HG02610 (cell line): ENCODE data around the gene NPEPL1.
"Not testable (repeated sequence)": the region's sequence is repeated elsewhere in the genome, so short reads cannot be mapped to it uniquely, and the experiment has no call there.

Experiments used
- ATAC-seq: cut with Tn5 transposase; IDR thresholded peaks from one replicate; pipeline ENCODE4 v1.9.1; 2021; ENCODE audit warnings: mild to moderate bottlenecking, moderate library complexity; ENCODE audit not compliant: unreplicated experiment

The NPEPL1 gene

DNA sequence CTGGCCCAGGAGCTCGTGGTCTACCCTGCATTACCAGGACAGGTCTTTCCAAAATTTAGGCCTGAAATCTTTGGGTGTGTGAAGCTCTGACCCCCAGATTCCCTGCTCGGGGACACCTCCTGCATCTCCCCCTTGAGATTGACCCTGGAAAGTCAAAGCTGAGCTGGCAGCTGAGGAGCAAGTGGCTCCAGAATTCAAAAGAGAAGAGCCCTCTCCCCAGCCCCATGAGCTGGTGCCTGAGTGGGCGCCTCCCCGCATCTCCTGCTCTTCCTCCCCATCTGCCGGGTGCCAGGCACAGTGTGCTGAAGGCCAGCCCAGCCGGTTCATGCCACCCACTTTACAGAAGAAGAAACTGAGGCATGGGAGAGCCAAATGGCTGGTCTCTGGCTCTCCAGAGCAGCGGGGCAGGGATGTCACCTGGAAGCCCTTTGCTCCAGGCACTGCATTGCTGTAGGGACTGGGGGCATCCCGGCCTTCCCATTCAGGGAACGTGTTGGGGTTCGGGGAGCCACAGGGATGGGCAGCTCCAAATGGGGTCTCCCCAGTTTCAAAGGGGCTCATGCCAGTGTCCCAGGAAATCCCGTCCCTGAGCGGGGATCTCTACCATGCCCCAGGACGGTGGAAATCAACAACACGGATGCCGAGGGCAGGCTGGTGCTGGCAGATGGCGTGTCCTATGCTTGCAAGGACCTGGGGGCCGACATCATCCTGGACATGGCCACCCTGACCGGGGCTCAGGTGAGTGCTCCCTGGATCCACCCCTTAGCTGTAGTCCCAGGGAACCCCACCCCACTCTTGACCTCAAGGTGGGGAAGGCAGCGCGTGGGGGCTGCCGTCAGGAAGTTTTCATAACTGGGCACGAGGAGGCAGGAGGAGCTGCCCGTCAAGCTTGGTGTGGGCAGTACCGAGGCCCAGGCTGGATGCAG is 20.5 kb downstream of the NPEPL1 start:
- no peak for ATAC-seq

DNA sequence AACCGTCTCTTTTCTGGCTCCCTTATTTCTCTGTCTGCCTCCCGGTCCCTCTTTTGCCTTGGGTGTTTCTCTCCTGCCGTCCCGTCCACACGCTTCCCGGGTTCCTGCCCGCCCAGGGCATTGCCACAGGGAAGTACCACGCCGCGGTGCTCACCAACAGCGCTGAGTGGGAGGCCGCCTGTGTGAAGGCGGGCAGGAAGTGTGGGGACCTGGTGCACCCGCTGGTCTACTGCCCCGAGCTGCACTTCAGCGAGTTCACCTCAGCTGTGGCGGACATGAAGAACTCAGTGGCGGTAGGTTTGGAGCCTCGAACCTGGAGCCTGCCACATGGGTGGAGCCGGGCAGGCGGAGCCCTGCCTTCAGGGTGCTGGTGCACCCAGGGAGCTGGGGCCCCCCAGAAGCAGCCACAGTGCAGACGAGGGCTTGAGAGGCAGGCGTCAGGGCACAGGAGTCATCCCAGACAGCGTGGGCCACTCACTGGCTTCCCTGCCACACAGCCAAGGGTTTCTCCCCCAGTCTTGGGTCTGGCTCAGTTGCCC is 21.3 kb downstream of the NPEPL1 start:
- ATAC-seq, result no peak

DNA sequence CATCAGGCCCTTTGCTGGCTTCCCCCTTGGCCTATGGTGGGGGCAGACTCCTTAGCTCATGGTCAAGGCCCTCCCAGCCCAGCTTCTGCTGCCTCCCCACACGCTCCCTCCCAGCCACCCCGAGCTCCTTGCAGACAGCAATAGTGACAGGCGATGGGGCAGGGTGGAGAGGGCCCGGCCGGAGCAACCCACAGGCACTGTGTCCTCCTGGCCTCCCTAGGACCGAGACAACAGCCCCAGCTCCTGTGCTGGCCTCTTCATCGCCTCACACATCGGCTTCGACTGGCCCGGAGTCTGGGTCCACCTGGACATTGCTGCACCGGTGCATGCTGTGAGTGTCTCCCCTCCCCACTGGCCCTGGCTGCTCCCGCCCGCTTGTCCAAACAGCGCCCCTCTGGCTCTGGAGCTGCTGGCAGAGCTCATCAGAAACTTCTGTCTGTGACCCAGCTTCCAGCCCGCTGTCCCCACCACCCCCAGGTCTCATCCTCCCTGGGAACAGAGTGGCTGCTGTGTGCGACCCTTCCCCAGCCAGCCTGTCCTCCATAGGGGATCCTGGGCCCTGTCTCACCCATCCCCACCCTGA is 21.8 kb downstream of the NPEPL1 start:
- no peak for ATAC-seq

DNA sequence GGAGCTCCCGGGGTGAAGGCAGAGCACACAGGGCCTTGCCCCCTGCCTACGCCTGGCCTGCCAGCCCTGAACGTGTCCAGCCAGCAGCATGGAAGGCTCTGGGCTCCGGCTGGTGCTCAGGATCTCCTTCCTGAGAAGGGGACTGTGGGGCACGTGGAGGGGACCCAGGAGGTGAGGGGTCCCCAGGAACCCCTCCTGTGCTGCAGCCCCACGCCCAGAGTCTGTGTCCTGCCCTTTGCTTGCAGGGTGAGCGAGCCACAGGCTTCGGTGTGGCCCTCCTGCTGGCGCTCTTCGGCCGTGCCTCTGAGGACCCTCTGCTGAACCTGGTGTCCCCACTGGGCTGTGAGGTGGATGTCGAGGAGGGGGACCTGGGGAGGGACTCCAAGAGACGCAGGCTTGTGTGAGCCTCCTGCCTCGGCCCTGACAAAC is 22.3 kb downstream of the NPEPL1 start:
- ATAC-seq, result no peak

DNA sequence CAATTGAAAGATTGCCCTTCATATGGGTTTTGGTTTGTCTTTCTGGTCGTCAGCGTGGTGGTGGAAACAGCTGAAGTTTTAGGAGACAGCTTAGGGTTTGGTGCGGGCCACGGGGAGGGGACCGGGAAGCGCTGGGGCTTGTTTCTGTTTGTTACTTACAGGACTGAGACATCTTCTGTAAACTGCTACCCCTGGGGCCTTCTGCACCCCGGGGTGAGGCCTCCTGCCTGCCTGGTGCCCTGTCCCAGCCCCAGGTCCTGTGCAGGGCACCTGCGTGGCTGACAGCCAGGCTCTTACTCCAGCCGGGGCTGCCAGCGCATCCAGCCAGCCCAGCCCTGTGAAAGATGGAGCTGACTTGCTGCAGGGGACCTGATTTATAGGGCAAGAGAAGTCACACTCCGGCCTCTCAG is 22.8 kb downstream of the NPEPL1 start:
- ATAC-seq, result no peak

DNA sequence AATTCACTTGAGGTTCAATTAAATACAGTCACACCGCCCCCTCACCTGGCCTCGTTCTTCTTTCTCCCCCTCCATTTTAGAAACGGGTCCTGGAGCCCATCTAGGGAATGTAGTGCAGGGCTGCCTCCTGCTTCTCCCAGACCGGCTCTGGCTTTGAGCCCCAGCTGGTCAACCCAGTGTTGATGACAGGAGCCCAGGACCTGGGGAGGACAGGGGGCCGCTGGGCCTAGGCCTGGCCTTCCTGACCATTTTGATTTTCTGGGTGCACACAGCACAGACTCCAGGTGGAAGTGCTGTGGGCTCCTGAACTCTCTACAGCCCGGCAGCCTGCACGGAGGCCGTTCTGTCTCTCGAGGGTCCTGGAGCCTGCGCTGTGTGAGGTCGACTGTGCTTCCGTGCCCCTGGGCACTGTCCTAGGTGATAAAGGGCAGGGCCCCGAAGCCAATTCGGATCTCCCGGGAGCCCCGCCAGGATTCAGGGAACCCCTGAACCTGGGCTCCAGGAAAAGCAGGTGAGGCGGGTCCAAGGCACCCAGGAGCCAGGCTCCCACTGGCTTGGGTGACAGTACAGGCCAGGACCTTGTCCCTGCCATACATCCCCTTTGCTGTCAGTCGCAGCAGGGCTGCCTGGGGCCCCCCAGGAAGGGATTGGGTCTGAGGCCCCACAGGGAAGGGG is 23.3 kb downstream of the NPEPL1 start:
- no peak for ATAC-seq

DNA sequence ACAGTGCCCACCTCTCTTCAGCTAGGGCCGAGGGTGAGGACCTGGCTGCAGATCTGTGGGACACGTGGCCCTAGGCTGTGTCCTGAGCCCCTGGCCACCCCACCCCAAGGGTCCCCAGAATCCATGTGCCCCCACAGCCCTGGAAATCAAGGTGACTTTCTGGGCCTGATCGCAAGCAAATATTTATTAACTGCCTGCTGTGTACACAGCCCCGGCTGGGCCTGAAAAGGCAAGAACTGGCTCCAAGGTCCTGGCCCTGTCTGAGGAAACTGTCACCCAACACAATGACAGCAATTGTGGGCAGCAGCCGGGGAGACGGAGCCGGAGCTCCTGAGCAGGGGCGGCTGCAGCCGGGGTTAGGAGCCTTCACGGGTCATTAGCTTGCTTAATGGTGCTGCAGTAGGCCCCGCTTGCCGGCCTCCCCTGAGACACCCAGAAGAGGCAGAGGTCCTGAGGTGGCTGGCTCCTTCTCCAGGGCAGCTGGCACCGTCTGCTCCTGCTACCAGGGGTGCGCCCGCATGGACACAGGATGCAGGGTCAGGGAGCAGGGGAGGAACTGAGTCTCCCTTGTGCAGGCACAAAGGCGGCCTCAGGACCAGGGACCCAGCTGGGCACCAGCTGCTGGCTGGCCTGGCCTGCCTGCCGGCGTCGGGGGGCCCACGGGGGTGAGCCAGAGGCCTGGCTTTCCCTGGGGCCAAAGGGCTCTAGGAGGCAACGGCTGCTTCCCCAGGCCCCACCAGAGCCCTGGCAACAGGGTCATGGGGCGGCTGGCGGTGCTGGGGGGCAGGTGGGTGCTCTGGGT is 24.1 kb downstream of the NPEPL1 start:
- no peak for ATAC-seq

DNA sequence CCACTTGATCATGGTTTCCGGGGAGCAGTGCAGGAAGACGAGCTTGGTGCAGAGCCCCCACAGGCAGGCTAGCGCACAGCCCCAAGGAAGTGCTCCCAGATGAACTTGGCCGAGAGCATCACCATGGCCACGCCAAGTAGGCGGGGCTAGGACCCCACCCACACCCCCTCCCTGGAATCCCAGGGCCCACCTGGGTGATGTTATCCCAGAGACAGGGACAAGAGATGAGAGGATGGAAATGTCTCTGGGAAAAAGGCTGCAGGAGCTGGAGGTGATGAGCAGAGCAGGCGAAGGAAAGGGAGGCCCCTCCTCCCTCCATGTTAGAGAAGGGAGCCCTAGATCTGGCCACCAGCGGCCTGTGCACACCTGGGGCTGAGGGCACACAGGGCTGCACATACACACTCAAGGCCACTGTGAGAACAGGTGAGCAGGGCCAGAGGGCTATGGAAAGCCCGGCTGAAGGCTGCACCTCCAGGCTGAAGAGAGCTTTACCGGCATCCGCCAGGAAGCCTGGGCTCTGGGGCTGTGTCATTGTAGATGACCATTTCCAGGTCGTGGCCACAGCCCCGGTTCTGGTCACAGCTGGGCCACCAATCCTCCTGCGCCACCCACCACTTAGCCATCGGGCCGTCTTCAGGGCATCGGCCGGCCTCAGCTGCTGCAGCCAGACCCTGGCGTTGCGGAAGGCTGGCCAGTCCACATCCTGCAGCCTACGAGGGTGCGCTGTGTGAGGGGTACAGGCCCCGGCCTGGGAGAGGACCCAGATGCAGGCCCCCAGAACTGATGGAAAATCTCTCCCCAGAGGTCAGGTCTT is 24.9 kb downstream of the NPEPL1 start:
- ATAC-seq, result no peak

DNA sequence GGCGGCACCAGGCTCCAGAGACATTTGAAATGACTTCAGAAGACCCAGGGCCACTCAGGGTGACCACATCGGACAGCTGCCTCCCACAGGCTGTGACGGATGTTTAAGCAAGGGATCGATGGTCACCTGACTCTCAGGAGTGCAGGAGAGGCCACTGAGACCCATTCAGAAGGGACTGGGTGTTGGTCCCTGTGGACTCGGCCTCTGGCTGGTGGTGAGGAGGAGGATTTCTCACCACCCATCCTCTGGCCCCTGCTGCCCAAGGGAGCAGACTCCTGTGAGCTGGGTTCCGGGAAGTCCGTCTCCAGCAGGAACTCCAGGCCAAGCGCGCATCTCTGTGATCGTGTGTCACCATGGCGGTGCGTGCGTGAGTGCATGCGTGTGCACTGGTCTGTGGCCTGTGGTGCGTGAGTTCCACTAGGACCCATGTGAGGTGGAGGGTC is 25.5 kb downstream of the NPEPL1 start:
- ATAC-seq, result no peak

DNA sequence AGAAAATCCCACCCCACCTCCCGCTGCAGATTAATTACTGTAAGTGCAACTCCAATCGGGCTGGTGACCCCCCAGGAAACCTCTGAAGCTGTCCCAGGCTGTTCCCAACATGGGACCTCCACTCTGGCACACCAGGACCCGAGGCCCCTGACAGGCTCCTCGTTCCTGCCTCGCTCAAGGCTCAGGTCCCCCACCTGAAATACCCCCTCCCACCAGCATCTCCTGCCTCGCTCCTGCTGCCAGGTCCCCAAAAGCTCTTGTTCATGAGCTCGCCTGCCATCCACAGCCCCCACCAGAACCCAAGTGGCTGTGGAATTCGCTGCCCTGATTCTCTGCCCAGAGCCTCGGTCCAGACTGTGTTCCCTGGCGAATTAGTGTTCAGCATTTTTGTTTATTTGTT is 26.1 kb downstream of the NPEPL1 start:
- no peak for ATAC-seq

DNA sequence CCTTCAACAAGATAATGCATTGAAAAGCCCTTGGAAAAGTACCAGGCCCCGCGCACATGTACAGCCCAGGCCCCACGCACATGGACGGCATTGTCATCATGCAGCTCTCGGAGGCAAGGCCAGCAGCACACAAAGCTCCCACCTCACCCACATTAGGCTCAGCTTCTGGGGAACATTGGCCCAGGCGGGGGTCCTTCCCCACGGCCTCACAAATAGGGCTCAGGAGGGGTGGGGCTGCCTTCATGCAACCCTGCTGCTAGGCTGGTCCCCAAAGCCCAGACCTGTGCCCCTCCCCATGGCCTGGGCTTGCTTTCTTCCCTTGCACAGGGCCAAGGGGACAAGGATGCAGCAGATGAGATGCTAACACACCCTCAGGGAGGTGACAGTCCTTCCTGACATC is 26.7 kb downstream of the NPEPL1 start:
- ATAC-seq, result no peak

DNA sequence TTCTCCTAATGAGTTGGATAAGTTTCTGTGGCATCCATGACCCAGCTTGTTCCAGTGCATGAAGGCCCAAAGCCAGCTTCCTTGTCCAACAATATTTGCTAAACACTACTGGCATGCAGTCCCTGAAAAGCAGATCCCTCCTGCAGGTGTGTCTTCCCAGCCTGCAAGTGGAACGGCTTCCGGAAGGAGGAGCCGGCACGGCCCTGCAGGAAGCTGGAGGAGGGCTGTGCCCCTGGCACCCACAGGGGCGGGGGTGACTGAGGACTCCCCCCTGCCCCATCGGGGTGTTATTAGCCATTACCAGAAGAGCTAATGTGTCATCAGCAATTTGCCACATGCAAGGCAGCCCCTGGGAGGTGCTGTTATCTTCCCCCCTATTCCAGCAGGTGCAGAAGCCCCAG is 27.4 kb downstream of the NPEPL1 start:
- no peak for ATAC-seq

DNA sequence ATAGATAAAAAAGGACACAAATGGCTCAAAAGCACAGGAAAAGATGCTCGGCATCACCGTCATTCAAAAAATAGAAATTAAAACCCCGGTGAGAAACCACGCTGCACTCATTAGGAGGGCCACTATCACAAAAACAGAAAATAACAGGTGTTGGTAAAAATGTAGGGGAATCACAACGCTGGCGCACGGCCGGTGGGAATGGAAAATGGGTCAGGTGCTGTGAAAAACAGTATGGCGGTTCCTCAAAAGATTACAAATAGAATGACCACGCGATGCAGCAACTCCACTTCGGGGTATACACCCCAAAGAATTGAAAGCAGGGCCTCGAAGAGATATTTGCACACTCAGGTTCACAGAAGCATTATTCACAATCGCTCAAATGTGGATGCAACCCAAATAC is 28.3 kb downstream of the NPEPL1 start:
- ATAC-seq, result no peak

DNA sequence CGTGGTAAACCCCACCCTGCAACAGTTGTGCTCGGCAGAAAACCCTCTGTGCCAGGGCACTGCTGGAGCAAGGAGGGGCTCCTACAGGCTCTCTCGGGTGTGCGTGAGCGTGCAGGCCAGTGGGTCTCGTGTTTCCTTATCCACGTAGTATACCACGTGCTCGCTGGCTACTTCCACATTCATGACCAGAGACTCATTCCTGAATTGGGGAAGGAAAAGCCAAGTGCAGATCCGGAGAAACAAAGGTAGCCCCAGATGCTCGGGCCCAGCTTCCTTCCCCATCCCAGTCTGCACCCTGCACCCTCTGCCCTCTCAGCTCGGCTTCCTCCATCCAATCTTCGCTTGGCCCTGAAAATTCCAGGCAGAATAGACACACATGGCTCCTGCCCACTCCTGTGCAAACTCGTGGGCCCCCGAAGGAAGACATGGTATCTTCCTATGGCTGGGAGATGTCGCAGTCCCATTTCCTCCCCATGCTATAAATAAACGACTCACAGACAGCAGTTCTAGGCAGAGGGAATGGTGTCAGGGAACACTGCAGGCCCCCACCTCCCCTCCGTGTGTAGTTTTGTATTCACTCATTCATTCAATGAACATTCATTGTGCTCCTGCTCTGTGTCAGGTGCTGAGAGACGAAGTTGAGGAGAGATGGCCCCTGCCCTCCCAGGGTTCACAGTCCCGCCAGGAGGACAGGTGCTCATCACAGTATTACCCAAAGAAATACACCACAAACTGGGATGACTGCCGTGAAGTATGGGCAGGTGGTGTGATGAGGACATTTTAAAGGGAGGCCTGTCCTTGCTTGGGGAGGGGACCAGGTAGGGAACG is 29.6 kb downstream of the NPEPL1 start:
- ATAC-seq, result no peak

DNA sequence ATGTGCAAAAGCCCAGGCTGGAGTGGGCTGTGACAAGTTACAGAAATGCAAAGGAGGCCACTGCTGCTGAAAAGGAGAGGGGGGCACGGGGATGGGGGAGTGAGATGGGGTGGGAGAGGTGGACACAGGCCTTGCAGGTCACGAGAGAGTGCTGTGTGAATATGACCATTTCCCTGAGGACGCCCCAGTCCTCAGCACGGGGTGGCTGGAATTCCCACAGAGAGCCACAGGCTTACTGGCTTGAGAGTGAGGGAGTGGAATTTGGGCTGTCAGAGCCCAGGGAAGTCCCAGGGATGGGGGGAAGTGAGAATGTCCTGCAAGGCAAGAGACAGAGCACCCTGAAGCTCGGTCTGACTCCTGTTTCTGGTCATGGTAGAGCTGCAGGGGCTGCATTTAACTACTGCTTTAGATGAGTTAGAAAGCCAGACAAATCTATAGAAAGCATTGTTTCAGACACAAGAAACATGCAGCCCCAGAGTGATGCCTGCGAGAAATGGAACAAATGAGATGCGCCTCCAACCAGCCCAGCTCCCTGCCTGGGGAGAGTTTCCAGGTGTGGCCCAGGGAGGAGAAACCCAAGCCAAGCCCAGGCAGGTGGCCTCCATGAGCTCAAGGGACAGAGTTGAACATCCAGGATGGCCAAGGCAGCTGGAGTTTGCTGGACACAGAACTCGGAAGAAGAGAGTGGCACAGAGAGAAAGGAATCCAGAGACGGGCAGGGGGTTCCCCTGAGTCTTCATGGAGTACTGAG is 30.5 kb downstream of the NPEPL1 start:
- ATAC-seq, result no peak

DNA sequence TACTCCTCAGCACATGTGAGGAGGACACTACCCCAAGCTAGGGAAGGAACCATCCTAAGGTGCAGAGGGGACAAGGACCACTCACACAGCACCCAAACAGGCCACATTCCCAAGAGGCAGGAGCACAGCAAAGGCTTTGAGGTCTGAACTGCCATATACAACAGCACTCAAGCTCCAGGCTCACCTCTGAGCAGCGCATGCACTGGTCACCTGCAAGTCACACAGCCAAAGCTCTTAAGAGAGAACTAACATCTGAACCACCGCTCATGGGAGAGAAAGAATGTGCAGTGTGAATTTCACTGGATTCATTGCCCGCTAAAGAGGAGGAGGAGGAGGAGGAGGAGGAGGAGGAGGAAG is 31.0 kb downstream of the NPEPL1 start:
- no peak for ATAC-seq

DNA sequence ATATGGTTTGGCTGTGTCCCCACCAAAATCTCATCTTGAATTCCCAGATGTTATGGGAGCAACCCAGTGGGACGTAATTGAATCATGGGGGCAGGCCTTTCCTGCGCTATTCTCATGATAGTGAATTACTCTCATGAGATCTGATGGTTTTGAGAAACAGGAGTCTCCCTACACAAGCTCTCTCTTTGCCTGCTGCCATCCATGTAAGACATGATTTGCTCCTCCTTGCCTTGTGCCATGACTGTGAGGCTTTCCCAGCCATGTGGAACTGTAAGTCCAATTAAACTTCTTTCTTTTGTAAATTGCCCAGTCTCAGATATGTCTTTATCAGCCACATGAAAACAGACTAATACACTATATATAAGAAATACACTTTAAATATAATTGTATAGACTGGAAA is 33.6 kb downstream of the NPEPL1 start:
- not testable (repeated sequence) for ATAC-seq

DNA sequence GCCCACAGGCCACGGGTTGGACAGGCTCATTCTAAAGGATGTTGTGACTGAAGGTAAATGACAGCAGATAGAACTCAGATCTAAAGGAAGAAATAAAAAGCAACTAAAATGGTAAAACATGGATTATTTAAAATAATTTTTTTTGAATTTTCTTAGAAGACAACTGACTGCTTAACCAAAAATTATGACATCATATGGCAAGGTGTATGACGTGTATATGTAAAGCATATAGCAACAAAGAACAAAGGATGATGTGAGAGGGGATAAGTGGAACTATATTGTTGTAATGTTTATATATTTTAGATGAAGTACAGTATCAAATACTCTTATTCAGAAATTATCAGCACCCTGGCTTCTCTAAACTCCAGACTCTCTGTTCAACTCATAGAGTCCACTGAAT is 38.6 kb downstream of the NPEPL1 start:
- no peak for ATAC-seq
